WTC11 (cell line): Measurements from ENCODE around the gene ST8SIA3.
"Not testable (repeated sequence)": the region's sequence is repeated elsewhere in the genome, so short reads cannot be mapped to it uniquely, and the experiment has no call there.

Experiments
- CREB1 ChIP-seq: sonication (generic); formaldehyde crosslinking; IDR thresholded peaks from 2 replicates; pipeline ENCODE4 v1.8.0; 2023; ENCODE audit warnings: mild to moderate bottlenecking, missing genetic modification reagents
- TF ChIP-seq, protein P1 (sequence below): fragments of 200-600 bp; IDR thresholded peaks from 2 replicates; pipeline ENCODE4 v1.8.0; 2022; ENCODE audit warnings: antibody characterized with exemption
- TF ChIP-seq, protein P2 (sequence below): sonication (generic); formaldehyde crosslinking; IDR thresholded peaks from 2 replicates; pipeline ENCODE4 v1.8.1; 2023; ENCODE audit warnings: mild to moderate bottlenecking, moderate library complexity, missing genetic modification reagents
- TF ChIP-seq, protein P3 (sequence below): sonication (generic); formaldehyde crosslinking; IDR thresholded peaks from 2 replicates; pipeline ENCODE4 v1.8.0; 2022; ENCODE audit warnings: mild to moderate bottlenecking, missing genetic modification reagents

DNA sequence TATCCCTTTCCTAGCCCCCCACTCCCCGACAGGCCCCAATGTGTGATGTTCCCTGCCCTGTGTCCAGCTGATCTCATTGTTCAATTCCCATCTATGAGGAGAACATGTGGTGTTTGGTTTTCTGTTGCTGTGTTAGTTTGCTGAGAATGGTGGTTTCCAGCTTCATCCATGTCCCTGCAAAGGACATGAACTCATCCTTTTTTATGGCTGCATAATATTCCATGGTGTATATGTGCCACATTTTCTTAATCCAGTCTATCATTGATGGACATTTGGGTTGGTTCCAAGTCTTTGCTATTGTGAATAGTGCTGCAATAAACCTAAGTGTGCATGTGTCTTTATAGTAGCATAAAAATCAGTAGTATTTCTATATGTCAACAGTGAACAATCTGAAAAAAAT lies 42.4 kb downstream of the ST8SIA3 start:
- TF ChIP-seq, protein P1, sequence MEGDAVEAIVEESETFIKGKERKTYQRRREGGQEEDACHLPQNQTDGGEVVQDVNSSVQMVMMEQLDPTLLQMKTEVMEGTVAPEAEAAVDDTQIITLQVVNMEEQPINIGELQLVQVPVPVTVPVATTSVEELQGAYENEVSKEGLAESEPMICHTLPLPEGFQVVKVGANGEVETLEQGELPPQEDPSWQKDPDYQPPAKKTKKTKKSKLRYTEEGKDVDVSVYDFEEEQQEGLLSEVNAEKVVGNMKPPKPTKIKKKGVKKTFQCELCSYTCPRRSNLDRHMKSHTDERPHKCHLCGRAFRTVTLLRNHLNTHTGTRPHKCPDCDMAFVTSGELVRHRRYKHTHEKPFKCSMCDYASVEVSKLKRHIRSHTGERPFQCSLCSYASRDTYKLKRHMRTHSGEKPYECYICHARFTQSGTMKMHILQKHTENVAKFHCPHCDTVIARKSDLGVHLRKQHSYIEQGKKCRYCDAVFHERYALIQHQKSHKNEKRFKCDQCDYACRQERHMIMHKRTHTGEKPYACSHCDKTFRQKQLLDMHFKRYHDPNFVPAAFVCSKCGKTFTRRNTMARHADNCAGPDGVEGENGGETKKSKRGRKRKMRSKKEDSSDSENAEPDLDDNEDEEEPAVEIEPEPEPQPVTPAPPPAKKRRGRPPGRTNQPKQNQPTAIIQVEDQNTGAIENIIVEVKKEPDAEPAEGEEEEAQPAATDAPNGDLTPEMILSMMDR, result not testable (repeated sequence)
- TF ChIP-seq, protein P2, sequence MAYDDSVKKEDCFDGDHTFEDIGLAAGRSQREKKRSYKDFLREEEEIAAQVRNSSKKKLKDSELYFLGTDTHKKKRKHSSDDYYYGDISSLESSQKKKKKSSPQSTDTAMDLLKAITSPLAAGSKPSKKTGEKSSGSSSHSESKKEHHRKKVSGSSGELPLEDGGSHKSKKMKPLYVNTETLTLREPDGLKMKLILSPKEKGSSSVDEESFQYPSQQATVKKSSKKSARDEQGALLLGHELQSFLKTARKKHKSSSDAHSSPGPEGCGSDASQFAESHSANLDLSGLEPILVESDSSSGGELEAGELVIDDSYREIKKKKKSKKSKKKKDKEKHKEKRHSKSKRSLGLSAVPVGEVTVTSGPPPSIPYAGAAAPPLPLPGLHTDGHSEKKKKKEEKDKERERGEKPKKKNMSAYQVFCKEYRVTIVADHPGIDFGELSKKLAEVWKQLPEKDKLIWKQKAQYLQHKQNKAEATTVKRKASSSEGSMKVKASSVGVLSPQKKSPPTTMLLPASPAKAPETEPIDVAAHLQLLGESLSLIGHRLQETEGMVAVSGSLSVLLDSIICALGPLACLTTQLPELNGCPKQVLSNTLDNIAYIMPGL (CRISPR knock-in tag), result not testable (repeated sequence)
- TF ChIP-seq, protein P3, sequence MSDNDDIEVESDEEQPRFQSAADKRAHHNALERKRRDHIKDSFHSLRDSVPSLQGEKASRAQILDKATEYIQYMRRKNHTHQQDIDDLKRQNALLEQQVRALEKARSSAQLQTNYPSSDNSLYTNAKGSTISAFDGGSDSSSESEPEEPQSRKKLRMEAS (CRISPR knock-in tag), result not testable (repeated sequence)
- not testable (repeated sequence) for TF ChIP-seq CREB1 (CRISPR knock-in tag)
